Measurements from ENCODE around the gene DEDD.

DNA sequence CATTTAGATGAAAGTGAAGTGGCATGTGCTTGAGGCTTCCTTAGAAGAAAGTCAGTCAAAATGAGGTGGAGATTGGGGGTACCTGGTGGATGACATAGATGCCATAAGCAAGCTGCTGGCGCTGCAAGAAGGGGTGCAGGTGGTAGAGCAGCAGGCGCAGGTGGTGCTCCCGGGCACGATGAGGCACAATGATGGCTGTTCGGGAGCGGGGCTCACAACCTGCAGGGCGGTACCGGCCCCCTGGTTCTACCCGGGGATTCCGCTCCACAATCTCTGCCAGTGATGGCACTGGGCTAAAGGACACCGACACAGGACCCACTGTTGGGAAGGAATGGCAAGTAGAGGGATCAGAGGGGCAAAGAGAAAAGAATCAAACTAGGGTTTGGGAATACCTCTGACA lies 42.4 kb upstream of the DEDD start:
- TF ChIP-seq, protein P1, sequence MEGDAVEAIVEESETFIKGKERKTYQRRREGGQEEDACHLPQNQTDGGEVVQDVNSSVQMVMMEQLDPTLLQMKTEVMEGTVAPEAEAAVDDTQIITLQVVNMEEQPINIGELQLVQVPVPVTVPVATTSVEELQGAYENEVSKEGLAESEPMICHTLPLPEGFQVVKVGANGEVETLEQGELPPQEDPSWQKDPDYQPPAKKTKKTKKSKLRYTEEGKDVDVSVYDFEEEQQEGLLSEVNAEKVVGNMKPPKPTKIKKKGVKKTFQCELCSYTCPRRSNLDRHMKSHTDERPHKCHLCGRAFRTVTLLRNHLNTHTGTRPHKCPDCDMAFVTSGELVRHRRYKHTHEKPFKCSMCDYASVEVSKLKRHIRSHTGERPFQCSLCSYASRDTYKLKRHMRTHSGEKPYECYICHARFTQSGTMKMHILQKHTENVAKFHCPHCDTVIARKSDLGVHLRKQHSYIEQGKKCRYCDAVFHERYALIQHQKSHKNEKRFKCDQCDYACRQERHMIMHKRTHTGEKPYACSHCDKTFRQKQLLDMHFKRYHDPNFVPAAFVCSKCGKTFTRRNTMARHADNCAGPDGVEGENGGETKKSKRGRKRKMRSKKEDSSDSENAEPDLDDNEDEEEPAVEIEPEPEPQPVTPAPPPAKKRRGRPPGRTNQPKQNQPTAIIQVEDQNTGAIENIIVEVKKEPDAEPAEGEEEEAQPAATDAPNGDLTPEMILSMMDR (IDR thresholded peaks at IDR 0.05) = no peak
- TF ChIP-seq POLR2A (IDR thresholded peaks at IDR 0.05) = no peak

Measured in uterus (tissue), 2 donors.